Adipocyte (in vitro differentiated cells): Measurements from ENCODE around the gene TMX1.

Experiments
- DNase-seq: peaks from one replicate; pipeline ENCODE4 v3.0.0-alpha.2; 2015; ENCODE audit warnings: low read depth
- H3K27me3 ChIP-seq: replicated peaks from 2 replicates; pipeline ENCODE4 v1.7.0; 2013; ENCODE audit warnings: mild to moderate bottlenecking, low read length, moderate library complexity; ENCODE audit not compliant: control insufficient read depth, insufficient read depth
- H3K36me3 ChIP-seq: 2 replicates; pipeline ENCODE4 v1.7.0; 2013; ENCODE audit warnings: low read length, mild to moderate bottlenecking, moderate library complexity; ENCODE audit not compliant: control insufficient read depth, insufficient read depth, severe bottlenecking
- H3K4me1 ChIP-seq: 2 replicates; pipeline ENCODE4 v1.7.0; 2013; ENCODE audit warnings: mild to moderate bottlenecking, low read length, moderate library complexity; ENCODE audit not compliant: control insufficient read depth, insufficient read depth
- H3K4me3 ChIP-seq: 2 replicates; pipeline ENCODE4 v1.7.0; 2013; ENCODE audit warnings: mild to moderate bottlenecking, low read length, moderate library complexity
- H3K9ac ChIP-seq: 2 replicates; pipeline ENCODE4 v1.7.0; 2013; ENCODE audit warnings: mild to moderate bottlenecking, low read length, moderate library complexity
- H3K9me3 ChIP-seq: 2 replicates; pipeline ENCODE4 v1.7.0; 2013; ENCODE audit warnings: mild to moderate bottlenecking, low read length, moderate library complexity; ENCODE audit not compliant: control insufficient read depth

The TMX1 gene

GRCh38 chr14:51277753-51278415 lies 37.8 kb downstream of the TMX1 start:
- no peaks in the 10 kb centered on the region for H3K36me3 ChIP-seq
- H3K4me3 ChIP-seq, result peak overlapping the region; percentile 42
- peaks cover 31% of the 10 kb centered on the region for H3K4me1 ChIP-seq
- H3K27me3 ChIP-seq, result no peaks in the 10 kb centered on the region
- DNase-seq, result no peak
- H3K9ac ChIP-seq, result peak overlapping the region; percentile 45
- no peaks in the 10 kb centered on the region for H3K9me3 ChIP-seq

GRCh38 chr14:51282517-51282916 lies 42.5 kb downstream of the TMX1 start:
- Histone ChIP-seq H3K9ac (peak overlapping the region; percentile 1), H3K9me3 (no peaks in the 10 kb centered on the region), H3K4me3 (no peak overlapping the region), H3K36me3 (no peaks in the 10 kb centered on the region), H3K4me1 (peaks cover 21% of the 10 kb centered on the region), H3K27me3 (no peaks in the 10 kb centered on the region)
- DNase-seq, result no peak

GRCh38 chr14:51283402-51284085 lies 43.5 kb downstream of the TMX1 start:
- H3K4me1 ChIP-seq, result peaks cover 11% of the 10 kb centered on the region
- peak; percentile 97 for DNase-seq
- no peaks in the 10 kb centered on the region for H3K36me3 ChIP-seq
- no peaks in the 10 kb centered on the region for H3K27me3 ChIP-seq
- H3K4me3 ChIP-seq, result no peak overlapping the region
- H3K9me3 ChIP-seq, result no peaks in the 10 kb centered on the region
- H3K9ac ChIP-seq, result peak overlapping the region; percentile 11

- no peaks in the 10 kb centered on the region for H3K36me3 ChIP-seq
- H3K9me3 ChIP-seq, result no peaks in the 10 kb centered on the region
- peaks cover 10% of the 10 kb centered on the region for H3K4me1 ChIP-seq
- H3K9ac ChIP-seq, result peak overlapping the region; percentile 11
- no peaks in the 10 kb centered on the region for H3K27me3 ChIP-seq
- no peak overlapping the region for H3K4me3 ChIP-seq
- DNase-seq, result no peak
Measured at GRCh38 chr14:51284241-51284640, 44.2 kb downstream of the TMX1 start.

- Histone ChIP-seq H3K9me3 (no peaks in the 10 kb centered on the region), H3K36me3 (no peaks in the 10 kb centered on the region), H3K27me3 (no peaks in the 10 kb centered on the region), H3K4me1 (peaks cover 10% of the 10 kb centered on the region), H3K4me3 (no peak overlapping the region), H3K9ac (no peak overlapping the region)
- no peak for DNase-seq
Measured at GRCh38 chr14:51285120-51285519, 45.1 kb downstream of the TMX1 start.

- peaks cover 28% of the 10 kb centered on the region for H3K4me1 ChIP-seq
- no peak for DNase-seq
- no peaks in the 10 kb centered on the region for H3K9me3 ChIP-seq
- H3K9ac ChIP-seq, result no peak overlapping the region
- H3K27me3 ChIP-seq, result no peaks in the 10 kb centered on the region
- H3K4me3 ChIP-seq, result no peak overlapping the region
- H3K36me3 ChIP-seq, result no peaks in the 10 kb centered on the region
Measured at GRCh38 chr14:51289169-51289568, 49.1 kb downstream of the TMX1 start.

GRCh38 chr14:51290132-51290531 lies 50.1 kb downstream of the TMX1 start:
- Histone ChIP-seq H3K9ac (no peak overlapping the region), H3K27me3 (no peaks in the 10 kb centered on the region), H3K36me3 (no peaks in the 10 kb centered on the region), H3K9me3 (no peaks in the 10 kb centered on the region), H3K4me1 (peaks cover 25% of the 10 kb centered on the region), H3K4me3 (no peak overlapping the region)
- no peak for DNase-seq

GRCh38 chr14:51291016-51291415 lies 51.0 kb downstream of the TMX1 start:
- Histone ChIP-seq H3K36me3 (no peaks in the 10 kb centered on the region), H3K27me3 (no peaks in the 10 kb centered on the region), H3K9ac (no peak overlapping the region), H3K4me1 (peaks cover 25% of the 10 kb centered on the region), H3K9me3 (no peaks in the 10 kb centered on the region), H3K4me3 (no peak overlapping the region)
- no peak for DNase-seq

GRCh38 chr14:51293149-51293911 lies 53.3 kb downstream of the TMX1 start:
- peaks cover 25% of the 10 kb centered on the region for H3K4me1 ChIP-seq
- H3K9me3 ChIP-seq, result no peaks in the 10 kb centered on the region
- no peaks in the 10 kb centered on the region for H3K36me3 ChIP-seq
- H3K9ac ChIP-seq, result peak overlapping the region; percentile 62
- DNase-seq, result peak; percentile 59
- no peak overlapping the region for H3K4me3 ChIP-seq
- H3K27me3 ChIP-seq, result no peaks in the 10 kb centered on the region

GRCh38 chr14:51293912-51294389 lies 53.9 kb downstream of the TMX1 start:
- Histone ChIP-seq H3K27me3 (no peaks in the 10 kb centered on the region), H3K36me3 (no peaks in the 10 kb centered on the region), H3K4me1 (peaks cover 25% of the 10 kb centered on the region), H3K9me3 (no peaks in the 10 kb centered on the region), H3K9ac (peak overlapping the region; percentile 62), H3K4me3 (no peak overlapping the region)
- no peak for DNase-seq

- H3K27me3 ChIP-seq, result no peaks in the 10 kb centered on the region
- no peaks in the 10 kb centered on the region for H3K36me3 ChIP-seq
- H3K9me3 ChIP-seq, result no peaks in the 10 kb centered on the region
- no peak for DNase-seq
- H3K4me3 ChIP-seq, result no peak overlapping the region
- peaks cover 25% of the 10 kb centered on the region for H3K4me1 ChIP-seq
- H3K9ac ChIP-seq, result no peak overlapping the region
Measured at GRCh38 chr14:51294951-51295525, 55.0 kb downstream of the TMX1 start.
